Smooth muscle cell of the brain vasculature (primary cell): ENCODE measurements around the gene KCTD3.
A peak's percentile ranks its signal among the peaks of the same experiment; 100 is the strongest.

ENCODE experiments used
- DNase-seq: peaks from one replicate; pipeline ENCODE4 v3.0.0-alpha.2; 2012; ENCODE audit warnings: low read depth, low spot score

Gene KCTD3

DNA sequence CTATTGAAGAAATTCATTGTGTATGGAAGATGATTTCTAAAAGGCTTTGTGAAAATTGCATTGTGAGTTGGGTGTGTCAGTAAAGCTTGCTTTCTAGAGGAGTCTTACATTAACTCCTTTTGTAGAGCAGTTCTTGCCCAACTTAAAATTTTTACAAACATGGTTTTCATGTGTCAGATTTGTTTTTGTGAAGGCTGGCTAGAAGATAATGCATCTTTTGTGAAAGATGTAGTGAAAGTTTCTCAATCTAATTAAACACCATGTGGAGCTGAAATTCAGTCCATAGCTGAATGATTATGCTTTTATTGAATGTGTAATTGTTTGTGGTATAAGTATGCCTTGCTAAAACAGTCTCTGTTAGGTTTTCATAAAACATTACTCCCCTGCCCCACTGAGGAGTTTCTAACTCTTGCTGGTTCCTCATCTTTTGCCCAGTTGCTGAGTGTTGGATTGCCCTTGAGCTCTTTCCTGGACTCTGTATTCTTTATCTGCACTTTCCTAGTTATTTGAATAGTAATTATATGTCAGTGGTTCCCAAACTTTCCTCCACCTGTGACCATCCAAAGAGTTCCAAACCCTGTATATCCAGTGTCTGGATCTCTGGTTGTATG, 38.0 kb downstream of the KCTD3 start:
- no peak for DNase-seq

DNA sequence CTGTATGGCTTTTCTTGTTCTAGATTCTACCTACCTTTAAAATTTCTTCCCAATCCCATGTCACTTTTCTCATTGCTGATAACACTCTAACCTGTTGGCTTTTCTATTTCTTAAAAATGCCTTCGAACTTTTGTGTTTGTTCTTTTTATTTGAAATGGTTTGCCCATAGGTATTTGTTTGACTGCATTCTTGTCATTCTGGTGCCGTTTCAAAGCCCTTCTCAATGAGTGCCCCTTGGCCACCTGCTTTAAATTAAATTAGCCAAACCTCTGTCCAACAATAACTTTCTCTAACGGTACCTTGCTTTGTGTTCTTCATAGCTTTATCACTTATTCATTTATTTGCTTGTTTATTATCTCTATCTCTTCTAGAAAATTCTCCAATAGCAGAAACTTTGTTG, 38.9 kb downstream of the KCTD3 start:
- DNase-seq = no peak

DNA sequence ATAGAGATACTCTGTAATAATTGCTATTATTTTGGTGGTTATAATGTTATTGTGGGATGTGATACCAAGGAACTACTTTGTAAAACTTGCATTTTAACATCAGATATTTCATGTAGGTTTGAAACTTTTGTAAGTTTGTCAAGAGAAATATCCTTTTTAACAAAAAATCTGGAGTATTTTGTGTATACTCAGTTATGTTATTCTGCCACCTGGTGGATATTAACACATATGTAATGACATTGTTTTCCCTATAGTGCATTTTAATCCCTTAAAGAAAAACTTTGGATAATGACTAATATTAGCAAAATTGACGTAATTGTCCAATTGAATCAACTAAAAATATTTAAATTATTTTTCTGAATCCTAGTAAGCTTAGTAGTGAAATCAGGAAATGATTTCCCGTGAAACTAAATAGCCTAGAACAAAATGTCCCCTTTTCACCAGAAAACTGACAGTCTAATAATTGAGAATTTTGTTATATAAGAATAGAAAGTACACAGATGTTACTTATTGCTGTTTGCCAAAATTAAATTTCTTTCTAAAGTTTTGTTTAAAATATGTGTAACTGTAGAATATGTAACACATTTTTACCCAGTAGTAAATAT, 39.6 kb downstream of the KCTD3 start:
- no peak for DNase-seq

GRCh38 chr1:215607412-215607811, 40.3 kb downstream of the KCTD3 start:
- DNase-seq = no peak

GRCh38 chr1:215608646-215609045, 41.5 kb downstream of the KCTD3 start:
- DNase-seq = no peak

GRCh38 chr1:215612391-215612790, 45.3 kb downstream of the KCTD3 start:
- no peak for DNase-seq

GRCh38 chr1:215617979-215618378, 50.9 kb downstream of the KCTD3 start:
- no peak for DNase-seq

DNA sequence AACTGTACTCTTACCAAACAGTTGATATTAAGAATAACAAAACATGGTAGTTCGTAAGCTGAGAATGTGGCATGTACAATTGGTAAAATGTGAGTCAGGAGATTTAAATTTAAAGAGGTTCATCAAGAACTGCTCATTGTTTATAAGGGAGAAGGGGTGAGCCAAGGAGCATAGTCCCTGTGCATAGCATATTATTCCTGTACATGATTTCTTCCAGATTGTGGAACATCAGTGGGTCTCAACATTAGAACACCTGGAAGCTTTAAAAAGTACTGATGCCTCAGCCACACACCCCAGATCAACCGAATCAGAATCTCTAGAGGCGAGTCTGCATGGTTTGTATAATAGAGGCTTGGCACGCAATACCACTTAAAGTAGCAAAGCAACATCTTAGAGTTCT, 56.1 kb downstream of the KCTD3 start:
- no peak for DNase-seq

GRCh38 chr1:215625949-215626348, 58.8 kb downstream of the KCTD3 start:
- no peak for DNase-seq

GRCh38 chr1:215631040-215631439, 63.9 kb downstream of the KCTD3 start:
- DNase-seq = no peak

DNA sequence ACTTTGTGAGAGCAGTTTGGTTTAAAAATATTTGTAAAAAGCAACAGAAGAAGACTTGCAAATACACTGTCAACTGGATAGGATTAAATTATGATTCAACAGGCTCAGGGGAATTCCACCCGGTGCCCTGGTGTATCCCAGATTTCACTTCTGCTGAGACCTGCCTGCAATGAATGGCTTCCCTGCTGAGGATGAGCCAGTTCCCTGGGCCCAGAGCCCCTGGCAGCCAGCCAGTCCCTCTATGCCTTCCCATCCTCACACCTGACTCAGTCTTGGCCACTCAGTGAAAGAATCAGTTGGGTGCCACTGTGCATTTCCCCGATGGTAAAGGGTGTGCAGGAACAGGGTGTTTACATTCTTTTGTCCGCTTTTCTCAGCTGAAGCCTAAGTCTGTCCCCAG, 64.4 kb downstream of the KCTD3 start:
- DNase-seq = peak; percentile 32

GRCh38 chr1:215635827-215636226, 68.7 kb downstream of the KCTD3 start:
- DNase-seq = no peak

- DNase-seq = no peak
Measured at GRCh38 chr1:215636258-215636965, 69.3 kb downstream of the KCTD3 start.

DNA sequence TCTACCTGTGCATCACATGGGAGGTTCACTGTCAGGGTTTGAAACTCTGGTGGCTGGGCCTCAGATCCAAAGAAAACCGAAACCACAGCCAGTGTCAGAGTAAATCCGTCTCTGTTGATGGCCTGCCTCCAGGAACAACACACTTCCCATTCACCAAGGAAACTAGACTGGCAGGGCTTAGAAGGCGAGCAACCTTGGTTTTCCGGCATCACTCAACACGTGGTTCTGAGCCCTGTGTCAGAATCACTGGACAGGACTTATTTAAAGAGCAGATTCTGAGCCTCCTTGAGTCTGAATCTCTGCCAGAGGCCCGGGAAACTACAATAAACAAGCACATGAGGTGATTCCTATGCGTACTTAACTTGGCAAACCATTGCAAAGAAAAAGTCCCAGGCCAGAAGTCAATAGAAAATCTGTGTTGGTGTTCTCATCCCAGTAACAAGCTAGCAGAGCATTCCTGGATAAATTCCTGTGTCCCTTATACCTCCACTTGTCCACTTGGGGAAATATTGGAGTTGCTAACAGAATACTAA, 70.0 kb downstream of the KCTD3 start:
- peak; percentile 36 for DNase-seq

GRCh38 chr1:215640429-215641148, 73.5 kb downstream of the KCTD3 start:
- no peak for DNase-seq

- no peak for DNase-seq
Measured at GRCh38 chr1:215643592-215644321, 76.7 kb downstream of the KCTD3 start.

DNA sequence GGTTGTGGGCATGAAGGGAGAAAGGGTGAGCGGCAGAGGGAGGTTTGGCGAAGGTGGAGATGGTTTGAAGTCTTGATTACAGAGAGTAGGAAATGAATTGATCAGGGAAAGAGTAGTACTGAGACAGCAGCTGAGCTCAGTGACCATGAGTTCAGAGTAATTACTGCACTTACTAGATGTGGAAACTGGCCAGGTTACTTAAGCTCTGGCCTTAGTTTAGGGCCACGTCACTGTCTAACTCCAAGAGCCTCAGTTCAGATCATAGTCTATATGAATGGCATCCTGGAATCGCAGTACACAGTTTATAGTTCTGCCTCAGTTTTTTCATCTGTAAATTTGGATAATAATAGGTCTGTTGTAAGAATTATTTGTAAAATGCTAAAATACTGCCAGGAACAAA, 78.1 kb downstream of the KCTD3 start:
- no peak for DNase-seq

DNA sequence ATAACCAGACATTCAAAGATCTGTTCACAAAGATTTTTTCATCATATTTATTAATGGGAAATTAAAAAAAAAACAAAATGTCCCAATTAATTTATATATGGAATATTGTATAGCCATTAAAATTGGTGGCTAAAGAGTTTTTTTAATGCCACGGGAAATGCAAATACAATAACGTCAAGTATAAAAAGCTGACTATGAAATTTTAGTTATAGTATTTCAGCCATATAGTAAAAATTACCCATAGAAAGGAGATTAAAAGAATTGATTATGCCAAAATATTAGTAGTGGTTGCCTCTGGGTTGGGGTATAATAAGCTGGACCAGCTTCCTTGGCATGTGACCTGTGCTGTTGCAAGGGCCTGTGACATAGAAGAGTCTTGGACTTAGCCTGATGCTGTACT, 78.8 kb downstream of the KCTD3 start:
- DNase-seq = no peak

DNA sequence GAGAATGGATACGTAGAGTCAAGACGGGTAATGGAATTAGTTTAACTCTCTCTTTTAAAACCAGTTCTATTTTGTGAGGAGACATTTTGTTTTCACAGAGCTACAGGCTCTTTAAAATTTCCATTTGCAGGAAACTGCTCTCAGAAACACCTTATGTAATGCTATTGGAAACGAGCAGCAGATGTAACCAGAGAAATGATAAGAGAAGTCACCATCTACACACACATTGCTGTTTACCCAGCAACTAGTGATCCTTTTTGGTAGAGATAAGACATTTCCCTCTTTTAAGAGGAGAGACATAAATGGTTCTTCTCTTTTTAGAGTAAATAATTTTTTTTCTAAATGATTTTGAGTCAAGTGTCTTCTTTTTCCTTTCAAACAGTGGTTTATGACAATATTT, 80.6 kb downstream of the KCTD3 start:
- no peak for DNase-seq

DNA sequence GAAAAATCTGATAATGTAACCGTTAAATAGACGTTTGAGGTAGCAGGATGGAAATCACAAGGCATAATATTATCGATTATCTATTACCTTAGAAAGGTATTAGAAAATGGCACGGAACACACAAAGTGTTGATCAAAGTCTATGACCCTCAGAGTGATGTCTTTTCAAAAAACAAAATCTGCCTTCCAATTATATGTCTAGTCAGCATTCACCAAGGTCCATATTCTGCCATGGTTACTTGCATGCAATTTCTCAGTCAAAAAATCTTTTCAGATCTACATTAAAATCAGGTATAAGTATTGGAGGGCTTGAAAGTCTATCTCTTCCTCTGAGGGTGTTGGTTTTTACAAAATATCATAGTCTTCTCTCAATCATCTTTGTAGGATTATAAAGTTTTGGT, 81.9 kb downstream of the KCTD3 start:
- no peak for DNase-seq

DNA sequence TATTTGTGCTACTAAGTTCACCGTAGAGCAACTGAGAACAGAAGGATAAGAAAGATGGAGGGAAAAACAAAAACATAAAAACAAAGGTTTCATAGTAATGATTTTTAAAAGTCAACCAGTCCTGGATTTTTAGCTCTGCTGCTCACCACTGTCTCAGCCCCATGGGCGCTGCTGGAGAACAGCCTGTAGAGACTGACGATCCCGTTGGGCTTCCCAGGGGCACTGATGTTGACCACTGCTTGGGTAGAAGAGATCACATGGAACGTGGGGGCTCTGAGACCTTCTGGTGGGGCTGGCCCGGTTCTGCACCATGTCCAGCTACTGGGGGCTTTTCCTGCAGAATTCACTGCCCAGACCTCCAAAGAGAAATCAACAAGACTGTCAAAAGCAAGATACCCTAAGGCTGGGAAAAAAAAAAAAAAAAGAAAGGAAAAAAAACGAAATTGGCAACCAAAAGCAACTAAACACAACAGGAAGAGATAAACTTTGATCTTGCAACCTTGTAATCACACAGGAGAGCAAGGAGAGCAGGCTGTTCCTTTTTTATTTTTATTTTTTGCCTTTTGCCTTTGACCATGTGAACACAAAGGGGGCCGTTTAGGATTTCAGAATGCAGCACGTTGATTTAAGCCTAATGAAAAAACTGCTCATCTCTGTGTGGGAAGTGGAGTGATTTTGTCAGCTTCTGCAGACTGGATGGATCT, 83.5 kb downstream of the KCTD3 start:
- DNase-seq = no peak
